Mesothelial cell of epicardium (in vitro differentiated cells): ENCODE data around the gene LYL1. TPM values are rescaled to one million over a fixed set of nuclear protein-coding genes. Genes with fewer than 3 reads are reported as not detected.

Source experiments
- DNase-seq, 2 experiments: peaks; one replicate each; pipeline ENCODE4 v3.0.0; 2021; ENCODE audit warnings: low spot score in 2 of 2; ENCODE audit not compliant: unreplicated experiment in 2 of 2
- H3K27ac Mint-ChIP-seq: 2 replicates; pipeline ENCODE4 v1.8.0; 2021; ENCODE audit warnings: mixed read lengths
- H3K27me3 Mint-ChIP-seq: 2 replicates; pipeline ENCODE4 v1.8.0; 2021; ENCODE audit warnings: low read depth, mixed read lengths
- H3K36me3 Mint-ChIP-seq: 2 replicates; pipeline ENCODE4 v1.8.0; 2021; ENCODE audit warnings: mixed read lengths
- H3K4me1 Mint-ChIP-seq: 2 replicates; pipeline ENCODE4 v1.8.0; 2021; ENCODE audit warnings: mixed read lengths
- H3K4me3 Mint-ChIP-seq: 2 replicates; pipeline ENCODE4 v1.8.0; 2021; ENCODE audit warnings: mild to moderate bottlenecking, moderate library complexity, mixed read lengths
- H3K9me3 Mint-ChIP-seq: 2 replicates; pipeline ENCODE4 v1.8.0; 2021; ENCODE audit warnings: mixed read lengths
- total RNA-seq: library from RNA; stranded (reverse); gene quantifications from 3 replicates; pipeline ENCODE4 v1.2.1, GENCODE V29; 2021
- TF ChIP-seq, protein P1 (sequence below): fragments of 200-600 bp; sonication (generic); IDR thresholded peaks from one replicate; pipeline ENCODE4 v1.5.0; 2021; ENCODE audit warnings: antibody characterized with exemption; ENCODE audit not compliant: unreplicated experiment

Gene LYL1
- total RNA-seq = 3.4 to 4.0 TPM (median 3.8 TPM) in 3 replicates

DNA sequence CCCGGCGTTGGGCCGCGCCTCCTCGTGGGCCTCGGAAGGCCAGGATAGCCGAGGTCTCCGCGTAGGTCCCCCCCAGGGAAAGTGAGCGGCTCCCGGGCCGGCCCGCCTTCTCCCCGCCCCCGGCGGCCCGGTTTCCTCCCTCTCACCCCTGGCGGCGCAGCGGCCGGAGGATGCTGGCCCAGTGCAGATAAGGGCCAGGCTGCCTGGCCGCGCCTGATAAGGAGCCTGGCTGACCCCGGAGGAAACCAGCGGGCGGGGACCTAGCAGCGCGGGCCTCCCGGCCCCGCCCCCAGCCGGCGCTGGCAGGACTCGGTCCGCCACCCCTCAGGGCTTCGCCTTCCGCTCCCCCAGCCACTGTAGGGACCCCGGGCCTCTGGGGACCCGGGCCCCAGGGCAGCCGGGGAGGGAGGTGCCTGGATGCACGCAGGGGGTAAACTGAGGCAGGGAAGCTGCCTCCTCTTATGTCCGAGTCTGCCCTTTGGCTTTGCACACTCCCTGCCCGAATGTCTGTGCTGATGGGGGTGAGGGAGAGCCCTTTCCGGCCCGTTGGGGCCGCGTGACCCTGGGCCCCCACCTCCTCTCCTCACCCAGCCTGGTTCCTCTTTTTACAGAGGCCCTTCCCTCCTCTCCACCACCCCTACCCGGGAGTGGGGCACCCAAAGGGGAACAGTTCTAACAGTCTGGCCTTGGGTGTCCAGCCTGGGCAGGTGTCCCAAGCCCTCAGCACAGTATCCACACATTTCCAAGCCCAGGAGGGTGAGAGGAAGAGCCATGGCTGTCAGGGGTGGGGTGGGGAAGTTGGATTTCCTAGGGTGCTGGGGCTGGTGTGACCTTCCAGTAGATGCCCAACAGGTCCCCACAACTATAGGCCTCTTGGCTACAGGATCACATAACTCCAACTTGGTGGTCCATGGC lies at the start of gene LYL1:
TSS of gene LYL1 (minus strand) at position 193 of the 915 bp plus-strand sequence. CDS start 1,687 bp downstream, outside the sequence.
- DNase-seq = no peak
- peaks cover 41% of the 10 kb centered on the region for H3K27me3 Mint-ChIP-seq

DNA sequence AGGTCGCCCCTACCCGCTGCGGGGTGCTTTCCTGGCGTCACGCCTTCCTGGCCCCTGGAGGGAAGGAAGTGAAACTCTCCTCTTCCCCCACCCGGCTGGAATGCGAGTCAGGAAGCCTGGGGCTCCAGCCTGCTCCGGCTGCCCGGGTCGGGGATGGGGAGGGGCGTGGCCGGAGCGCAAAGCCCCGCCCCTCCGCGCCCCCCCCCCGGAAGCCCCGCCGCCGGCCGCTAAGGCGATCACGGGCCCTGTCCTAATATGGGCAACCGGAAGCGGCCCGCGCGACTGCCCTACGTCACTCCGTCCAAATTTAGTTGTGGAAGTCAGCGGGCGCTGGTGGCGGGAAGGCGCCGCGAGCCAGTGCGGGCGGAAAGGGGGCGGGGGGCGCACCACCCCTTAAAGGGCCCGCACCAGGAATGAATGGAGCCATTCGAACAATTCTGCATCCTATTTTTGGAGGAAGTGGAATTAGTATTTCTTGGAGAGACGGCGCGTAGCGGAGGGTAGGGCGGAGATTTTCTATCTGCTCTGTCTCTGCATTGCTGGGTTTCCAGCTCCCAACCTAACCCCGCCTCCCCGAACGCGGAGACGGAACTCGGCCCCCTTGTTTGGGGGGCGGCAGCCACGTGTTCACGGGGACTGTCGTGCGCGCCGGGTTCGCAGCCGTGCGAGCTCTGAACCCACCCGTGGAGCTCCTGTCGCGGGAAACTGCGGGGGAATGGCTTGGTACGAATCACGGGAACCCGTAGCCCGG lies 49.1 kb upstream of the LYL1 start:
- no peaks in the 10 kb centered on the region for H3K9me3 Mint-ChIP-seq
- TF ChIP-seq, protein P1, sequence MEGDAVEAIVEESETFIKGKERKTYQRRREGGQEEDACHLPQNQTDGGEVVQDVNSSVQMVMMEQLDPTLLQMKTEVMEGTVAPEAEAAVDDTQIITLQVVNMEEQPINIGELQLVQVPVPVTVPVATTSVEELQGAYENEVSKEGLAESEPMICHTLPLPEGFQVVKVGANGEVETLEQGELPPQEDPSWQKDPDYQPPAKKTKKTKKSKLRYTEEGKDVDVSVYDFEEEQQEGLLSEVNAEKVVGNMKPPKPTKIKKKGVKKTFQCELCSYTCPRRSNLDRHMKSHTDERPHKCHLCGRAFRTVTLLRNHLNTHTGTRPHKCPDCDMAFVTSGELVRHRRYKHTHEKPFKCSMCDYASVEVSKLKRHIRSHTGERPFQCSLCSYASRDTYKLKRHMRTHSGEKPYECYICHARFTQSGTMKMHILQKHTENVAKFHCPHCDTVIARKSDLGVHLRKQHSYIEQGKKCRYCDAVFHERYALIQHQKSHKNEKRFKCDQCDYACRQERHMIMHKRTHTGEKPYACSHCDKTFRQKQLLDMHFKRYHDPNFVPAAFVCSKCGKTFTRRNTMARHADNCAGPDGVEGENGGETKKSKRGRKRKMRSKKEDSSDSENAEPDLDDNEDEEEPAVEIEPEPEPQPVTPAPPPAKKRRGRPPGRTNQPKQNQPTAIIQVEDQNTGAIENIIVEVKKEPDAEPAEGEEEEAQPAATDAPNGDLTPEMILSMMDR = no peak
- DNase-seq = peak; percentile 91 to 98
- H3K36me3 Mint-ChIP-seq = peaks cover 6% of the 10 kb centered on the region
- H3K4me1 Mint-ChIP-seq = peaks cover 28% of the 10 kb centered on the region
- no peaks in the 10 kb centered on the region for H3K27me3 Mint-ChIP-seq
- H3K27ac Mint-ChIP-seq = peak overlapping the region; percentile 100
- peak overlapping the region; percentile 100 for H3K4me3 Mint-ChIP-seq

More for the DNA sequence above, at the start of gene LYL1:
- H3K4me1 Mint-ChIP-seq = peaks cover 12% of the 10 kb centered on the region
- no peaks in the 10 kb centered on the region for H3K9me3 Mint-ChIP-seq
- peak within 1 kb of the TSS; percentile 41 for H3K4me3 Mint-ChIP-seq
- peaks cover 6% of the 10 kb centered on the region for H3K36me3 Mint-ChIP-seq
- H3K27ac Mint-ChIP-seq = no peak within 1 kb of the TSS
- TF ChIP-seq, protein P1 = no peak

- TF ChIP-seq, protein P1 = no peak
- peak overlapping the region; percentile 100 for H3K4me3 Mint-ChIP-seq
- H3K36me3 Mint-ChIP-seq = peaks cover 6% of the 10 kb centered on the region
- peaks cover 21% of the 10 kb centered on the region for H3K4me1 Mint-ChIP-seq
- peak in 1 of 2 experiments; percentile 45 for DNase-seq
- no peaks in the 10 kb centered on the region for H3K27me3 Mint-ChIP-seq
- H3K27ac Mint-ChIP-seq = peak overlapping the region; percentile 100
- no peaks in the 10 kb centered on the region for H3K9me3 Mint-ChIP-seq
Observed at GRCh38 chr19:13150931-13151604, 48.4 kb upstream of the LYL1 start.

DNA sequence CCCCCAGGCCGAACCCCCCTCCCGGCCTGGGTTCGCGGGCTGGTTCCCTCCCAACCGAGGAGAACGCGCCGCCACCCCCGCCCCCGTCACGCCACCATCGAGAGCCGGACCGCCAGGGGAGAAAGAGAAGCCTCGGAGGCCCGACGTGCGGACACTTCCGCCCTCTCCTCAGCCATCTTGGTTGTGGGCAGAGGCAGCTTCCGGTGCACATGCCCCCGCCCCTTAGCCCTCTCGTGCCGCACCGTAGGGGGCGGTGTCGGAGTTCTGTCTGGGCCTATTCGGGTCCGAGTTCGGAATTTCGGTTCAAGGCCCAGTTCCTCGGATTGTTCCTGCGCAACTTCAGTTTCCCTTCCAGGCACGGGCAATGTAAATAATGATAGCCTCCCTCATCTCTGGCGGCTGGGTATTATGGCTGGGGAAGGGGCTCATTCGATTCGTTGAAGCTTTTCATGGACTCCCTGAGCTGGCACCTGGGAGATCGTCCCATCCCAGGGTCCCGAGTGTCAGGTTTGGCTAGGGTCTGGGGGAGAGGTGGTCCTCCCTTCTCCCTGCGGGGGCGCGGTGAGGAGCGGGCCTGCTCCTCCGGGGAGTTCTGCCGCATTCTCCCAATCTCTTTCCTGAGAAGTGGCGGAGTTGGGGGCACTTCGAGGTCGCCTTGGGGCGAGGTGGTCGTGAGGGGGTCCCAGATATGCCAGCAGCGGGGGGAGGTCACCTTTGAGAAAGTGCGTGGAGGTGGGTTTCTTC lies 47.7 kb upstream of the LYL1 start, which contains the start of the genes IER2 and STX10:
TSS of gene IER2 (plus strand) at position 225 of the 744 bp plus-strand sequence. CDS start 2,776 bp downstream, outside the sequence.
TSS of gene STX10 (minus strand) at position 189 of the 744 bp plus-strand sequence. CDS start 202 bp downstream, outside the sequence.
- Mint-ChIP-seq H3K9me3 (no peaks in the 10 kb centered on the region), H3K4me3 (peak within 1 kb of the TSS; percentile 100), H3K4me1 (peaks cover 18% of the 10 kb centered on the region), H3K27ac (peak within 1 kb of the TSS; percentile 100), H3K27me3 (no peaks in the 10 kb centered on the region), H3K36me3 (peaks cover 6% of the 10 kb centered on the region)
- TF ChIP-seq, protein P1 = no peak
- peak; percentile 73 to 84 for DNase-seq
